GM12801 (cell line): ENCODE measurements around the gene KLHL22.

Experiments used
- CTCF ChIP-seq: IDR thresholded peaks from one replicate; pipeline ENCODE4 v1.5.1; 2011; ENCODE audit warnings: control low read depth; ENCODE audit not compliant: insufficient read length; ENCODE audit errors: extremely low read depth

Gene KLHL22

GRCh38 chr22:20533095-20533878 is 37.7 kb upstream of the KLHL22 start:
- TF ChIP-seq CTCF: no peak

- TF ChIP-seq CTCF: no peak
These were observed 36.8 kb upstream of the KLHL22 start for GRCh38 chr22:20532256-20532993.

GRCh38 chr22:20531404-20532201 is 36.0 kb upstream of the KLHL22 start:
- TF ChIP-seq CTCF: no peak

- no peak for TF ChIP-seq CTCF
These were observed 35.5 kb upstream of the KLHL22 start for GRCh38 chr22:20531154-20531403.

- TF ChIP-seq CTCF: no peak
These were observed 35.0 kb upstream of the KLHL22 start for GRCh38 chr22:20530368-20531153.

GRCh38 chr22:20528405-20528978 is 32.9 kb upstream of the KLHL22 start:
- no peak for TF ChIP-seq CTCF
